K562 (cell line): ENCODE data around the gene ZNF607. TPM values are rescaled to one million over a fixed set of nuclear protein-coding genes. Genes with fewer than 3 reads are reported as not detected.

Experiments
- ATF7 ChIP-seq: fragments of 450-650 bp; IDR thresholded peaks from 2 replicates; pipeline ENCODE4 v1.7.1; 2014; ENCODE audit warnings: mild to moderate bottlenecking, moderate library complexity
- CBX1 ChIP-seq: sonication (generic); IDR thresholded peaks from 2 replicates; pipeline ENCODE4 v1.6.1; 2016; ENCODE audit warnings: antibody characterized with exemption, low read depth, mild to moderate bottlenecking
- GTF2E2 ChIP-seq: fragments of 200-800 bp; sonication (Bioruptor generic); IDR thresholded peaks from 2 replicates; pipeline ENCODE4 v1.6.1; 2016; ENCODE audit warnings: missing genetic modification characterization, missing compliant biosample characterization
- HES1 ChIP-seq: fragments of 450-650 bp; IDR thresholded peaks from 2 replicates; pipeline ENCODE4 v1.6.1; 2016; ENCODE audit warnings: low read depth, mild to moderate bottlenecking, moderate library complexity
- IRF1 ChIP-seq: sonication (generic); formaldehyde crosslinking; IDR thresholded peaks from 2 replicates; pipeline ENCODE4 v1.8.0; 2022; ENCODE audit warnings: missing genetic modification reagents, mild to moderate bottlenecking, borderline replicate concordance
- MBD1 ChIP-seq: fragments of 250-450 bp; sonication (Bioruptor Pico); IDR thresholded peaks from 2 replicates; pipeline ENCODE4 v1.8.0; 2022; ENCODE audit warnings: inconsistent platforms
- TAF15 ChIP-seq: fragments of 200-400 bp; formaldehyde crosslinking; IDR thresholded peaks from 2 replicates; pipeline ENCODE4 v1.6.1; 2017; ENCODE audit warnings: mild to moderate bottlenecking, low read depth, low read length, moderate library complexity
- ZNF175 ChIP-seq: fragments of 200-800 bp; sonication (Bioruptor generic); IDR thresholded peaks from 2 replicates; pipeline ENCODE4 v1.6.1; 2016; ENCODE audit warnings: low read depth, mild to moderate bottlenecking, missing genetic modification characterization, missing compliant biosample characterization
- ZNF609 ChIP-seq: sonication (generic); formaldehyde crosslinking; IDR thresholded peaks from 2 replicates; pipeline ENCODE4 v1.8.1; 2023; ENCODE audit warnings: missing genetic modification reagents, mild to moderate bottlenecking, borderline replicate concordance
- ZNF668 ChIP-seq: fragments of 250-450 bp; sonication (Bioruptor Pico); IDR thresholded peaks from 2 replicates; pipeline ENCODE4 v1.8.0; 2022; ENCODE audit warnings: mild to moderate bottlenecking, inconsistent platforms
- polyA plus RNA-seq, 8 experiments: library from polyadenylated mRNA; depleted of rRNA in 4 of 8; stranded (reverse) in 5 of 8; unstranded in 3 of 8; fragments of >200 nt; fragmentation: Nextera tagmentation in 2 of 8; fragmentation: Illumina TruSeq in 1 of 8; extraction: Ambion mirVana in 2 of 8; extraction: Trizol in 1 of 8; gene quantifications; 2 replicates each; pipeline versions ENCODE4 v1.2.1 to v1.2.3, GENCODE V29; 2011 to 2014; ENCODE audit warnings: inconsistent platforms in 1 of 8, missing spikeins in 1 of 8
- total RNA-seq, 7 experiments: library from RNA; depleted of rRNA in 6 of 7; stranded (reverse); fragments of >200 nt in 6 of 7; fragmentation: Illumina TruSeq in 2 of 7; extraction: Trizol in 2 of 7; gene quantifications; 2 replicates each; pipeline versions ENCODE4 v1.2.1 to v1.2.3, GENCODE V29; 2011 to 2021; ENCODE audit warnings: low replicate concordance in 1 of 7
- TF ChIP-seq, protein P1 (sequence below): fragments of 450-650 bp; conservative IDR thresholded peaks from 2 replicates; pipeline ENCODE4 v1.6.1; 2016; ENCODE audit warnings: missing genetic modification characterization, low read depth, mild to moderate bottlenecking, control low read depth, missing compliant biosample characterization
- TF ChIP-seq, protein P2 (sequence below): fragments of 150-350 bp; IDR thresholded peaks from 2 replicates; pipeline ENCODE4 v1.6.1; 2014; ENCODE audit warnings: low read depth, mild to moderate bottlenecking, low read length, borderline replicate concordance

The ZNF607 gene
- total and polyA plus RNA-seq, 9 of the 15 experiments (the other 6 are each of a cell fraction or from before 2014, with no cell fraction given): 0.65 to 5.1 (median 3.6) TPM

- TF ChIP-seq MBD1 (CRISPR knock-in tag) (no peak), HES1 (no peak), ATF7 (no peak), ZNF668 (CRISPR knock-in tag) (no peak), TAF15 (no peak), ZNF175 (CRISPR knock-in tag) (no peak), ZNF609 (CRISPR knock-in tag) (no peak), GTF2E2 (no peak), CBX1 (no peak), IRF1 (CRISPR knock-in tag) (no peak)
- TF ChIP-seq, protein P1, sequence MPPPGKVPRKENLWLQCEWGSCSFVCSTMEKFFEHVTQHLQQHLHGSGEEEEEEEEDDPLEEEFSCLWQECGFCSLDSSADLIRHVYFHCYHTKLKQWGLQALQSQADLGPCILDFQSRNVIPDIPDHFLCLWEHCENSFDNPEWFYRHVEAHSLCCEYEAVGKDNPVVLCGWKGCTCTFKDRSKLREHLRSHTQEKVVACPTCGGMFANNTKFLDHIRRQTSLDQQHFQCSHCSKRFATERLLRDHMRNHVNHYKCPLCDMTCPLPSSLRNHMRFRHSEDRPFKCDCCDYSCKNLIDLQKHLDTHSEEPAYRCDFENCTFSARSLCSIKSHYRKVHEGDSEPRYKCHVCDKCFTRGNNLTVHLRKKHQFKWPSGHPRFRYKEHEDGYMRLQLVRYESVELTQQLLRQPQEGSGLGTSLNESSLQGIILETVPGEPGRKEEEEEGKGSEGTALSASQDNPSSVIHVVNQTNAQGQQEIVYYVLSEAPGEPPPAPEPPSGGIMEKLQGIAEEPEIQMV (tag): no peak
- TF ChIP-seq, protein P2, sequence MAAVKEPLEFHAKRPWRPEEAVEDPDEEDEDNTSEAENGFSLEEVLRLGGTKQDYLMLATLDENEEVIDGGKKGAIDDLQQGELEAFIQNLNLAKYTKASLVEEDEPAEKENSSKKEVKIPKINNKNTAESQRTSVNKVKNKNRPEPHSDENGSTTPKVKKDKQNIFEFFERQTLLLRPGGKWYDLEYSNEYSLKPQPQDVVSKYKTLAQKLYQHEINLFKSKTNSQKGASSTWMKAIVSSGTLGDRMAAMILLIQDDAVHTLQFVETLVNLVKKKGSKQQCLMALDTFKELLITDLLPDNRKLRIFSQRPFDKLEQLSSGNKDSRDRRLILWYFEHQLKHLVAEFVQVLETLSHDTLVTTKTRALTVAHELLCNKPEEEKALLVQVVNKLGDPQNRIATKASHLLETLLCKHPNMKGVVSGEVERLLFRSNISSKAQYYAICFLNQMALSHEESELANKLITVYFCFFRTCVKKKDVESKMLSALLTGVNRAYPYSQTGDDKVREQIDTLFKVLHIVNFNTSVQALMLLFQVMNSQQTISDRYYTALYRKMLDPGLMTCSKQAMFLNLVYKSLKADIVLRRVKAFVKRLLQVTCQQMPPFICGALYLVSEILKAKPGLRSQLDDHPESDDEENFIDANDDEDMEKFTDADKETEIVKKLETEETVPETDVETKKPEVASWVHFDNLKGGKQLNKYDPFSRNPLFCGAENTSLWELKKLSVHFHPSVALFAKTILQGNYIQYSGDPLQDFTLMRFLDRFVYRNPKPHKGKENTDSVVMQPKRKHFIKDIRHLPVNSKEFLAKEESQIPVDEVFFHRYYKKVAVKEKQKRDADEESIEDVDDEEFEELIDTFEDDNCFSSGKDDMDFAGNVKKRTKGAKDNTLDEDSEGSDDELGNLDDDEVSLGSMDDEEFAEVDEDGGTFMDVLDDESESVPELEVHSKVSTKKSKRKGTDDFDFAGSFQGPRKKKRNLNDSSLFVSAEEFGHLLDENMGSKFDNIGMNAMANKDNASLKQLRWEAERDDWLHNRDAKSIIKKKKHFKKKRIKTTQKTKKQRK: no peak
These were observed at the start of gene ZNF607 (continued) for GRCh38 chr19:37719111-37719926.
